HEK293T (cell line): ENCODE results near the gene KIT.

Experiments used
- CTCF ChIA-PET: fragments of 350-600 bp; formaldehyde crosslinking; extraction: SDS; loops from one replicate; lab custom pipeline; 2021; ENCODE audit warnings: antibody characterized with exemption, inconsistent platforms; lab: Yijun Ruan, JAX
- POLR2A ChIA-PET: fragments of 350-600 bp; formaldehyde crosslinking; extraction: SDS; loops from one replicate; lab custom pipeline; 2020; ENCODE audit warnings: antibody characterized with exemption, inconsistent platforms; lab: Yijun Ruan, JAX
- DNase-seq: peaks from one replicate; pipeline ENCODE4 v3.0.0; 2012; ENCODE audit warnings: mixed read lengths; ENCODE audit errors: extremely low spot score
- ARNT ChIP-seq: fragments of 450-650 bp; IDR thresholded peaks from 2 replicates; pipeline ENCODE4 v1.6.1; 2017; ENCODE audit warnings: mild to moderate bottlenecking
- BHLHE40 ChIP-seq: fragments of 450-650 bp; IDR thresholded peaks from 2 replicates; pipeline ENCODE4 v1.6.1; 2016; ENCODE audit warnings: mild to moderate bottlenecking, moderate library complexity, borderline replicate concordance
- CTBP1 ChIP-seq: fragments of 450-650 bp; IDR thresholded peaks from 2 replicates; pipeline ENCODE4 v1.6.1; 2016; ENCODE audit warnings: borderline replicate concordance
- ELF4 ChIP-seq: fragments of 450-650 bp; IDR thresholded peaks from 2 replicates; pipeline ENCODE4 v1.6.1; 2017; ENCODE audit warnings: antibody characterized with exemption
- FOXA1 ChIP-seq: fragments of 450-650 bp; IDR thresholded peaks from 2 replicates; pipeline ENCODE4 v1.6.1; 2016; ENCODE audit warnings: mild to moderate bottlenecking
- FOXK2 ChIP-seq: fragments of 450-650 bp; IDR thresholded peaks from 2 replicates; pipeline ENCODE4 v1.6.1; 2016; ENCODE audit warnings: mild to moderate bottlenecking
- FOXM1 ChIP-seq: fragments of 450-650 bp; IDR thresholded peaks from 2 replicates; pipeline ENCODE4 v1.6.1; 2017; ENCODE audit warnings: mild to moderate bottlenecking, borderline replicate concordance
- HDGF ChIP-seq: fragments of 450-650 bp; IDR thresholded peaks from 2 replicates; pipeline ENCODE4 v1.6.1; 2017; ENCODE audit warnings: antibody characterized with exemption, borderline replicate concordance
- L3MBTL2 ChIP-seq: fragments of 450-650 bp; conservative IDR thresholded peaks from 2 replicates; pipeline ENCODE4 v1.6.1; 2016; ENCODE audit warnings: mild to moderate bottlenecking
- LEF1 ChIP-seq: fragments of 450-650 bp; IDR thresholded peaks from 2 replicates; pipeline ENCODE4 v1.6.1; 2017; ENCODE audit warnings: mild to moderate bottlenecking, borderline replicate concordance
- NFRKB ChIP-seq: fragments of 450-650 bp; IDR thresholded peaks from 2 replicates; pipeline ENCODE4 v1.6.1; 2016; ENCODE audit warnings: mild to moderate bottlenecking, moderate library complexity
- SP1 ChIP-seq: fragments of 450-650 bp; IDR thresholded peaks from 2 replicates; pipeline ENCODE4 v1.6.1; 2017
- SUZ12 ChIP-seq: fragments of 450-650 bp; IDR thresholded peaks from 2 replicates; pipeline ENCODE4 v1.6.1; 2016; ENCODE audit warnings: mild to moderate bottlenecking
- TARDBP ChIP-seq: fragments of 450-650 bp; IDR thresholded peaks from 2 replicates; pipeline ENCODE4 v1.6.1; 2016
- ZNF384 ChIP-seq: fragments of 450-650 bp; IDR thresholded peaks from 2 replicates; pipeline ENCODE4 v1.6.1; 2016

Gene KIT

DNA sequence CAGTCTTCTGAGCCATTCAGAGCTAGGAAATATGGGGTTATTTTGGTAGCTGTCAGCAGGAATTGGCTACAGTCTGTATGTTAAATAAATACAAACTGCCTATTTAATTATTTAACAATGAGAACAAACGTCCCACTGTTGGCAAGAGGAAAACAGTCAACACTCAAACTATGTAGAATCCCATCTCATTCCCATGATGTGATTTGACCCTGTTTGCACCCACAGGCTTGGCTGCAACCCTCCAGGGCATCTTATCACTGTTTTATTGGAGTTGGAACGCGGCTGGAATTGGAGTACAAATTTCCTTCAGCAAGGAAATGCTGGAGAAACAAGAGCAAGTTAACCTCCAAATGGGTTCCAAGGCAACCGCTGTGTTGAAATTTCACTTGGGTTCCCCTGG lies 124.0 kb downstream of the KIT start:
- POLR2A ChIA-PET, result no interaction called here
- CTCF ChIA-PET, result no interaction called here
- TF ChIP-seq FOXM1 (no peak), FOXK2 (no peak)
- no peak for DNase-seq

DNA sequence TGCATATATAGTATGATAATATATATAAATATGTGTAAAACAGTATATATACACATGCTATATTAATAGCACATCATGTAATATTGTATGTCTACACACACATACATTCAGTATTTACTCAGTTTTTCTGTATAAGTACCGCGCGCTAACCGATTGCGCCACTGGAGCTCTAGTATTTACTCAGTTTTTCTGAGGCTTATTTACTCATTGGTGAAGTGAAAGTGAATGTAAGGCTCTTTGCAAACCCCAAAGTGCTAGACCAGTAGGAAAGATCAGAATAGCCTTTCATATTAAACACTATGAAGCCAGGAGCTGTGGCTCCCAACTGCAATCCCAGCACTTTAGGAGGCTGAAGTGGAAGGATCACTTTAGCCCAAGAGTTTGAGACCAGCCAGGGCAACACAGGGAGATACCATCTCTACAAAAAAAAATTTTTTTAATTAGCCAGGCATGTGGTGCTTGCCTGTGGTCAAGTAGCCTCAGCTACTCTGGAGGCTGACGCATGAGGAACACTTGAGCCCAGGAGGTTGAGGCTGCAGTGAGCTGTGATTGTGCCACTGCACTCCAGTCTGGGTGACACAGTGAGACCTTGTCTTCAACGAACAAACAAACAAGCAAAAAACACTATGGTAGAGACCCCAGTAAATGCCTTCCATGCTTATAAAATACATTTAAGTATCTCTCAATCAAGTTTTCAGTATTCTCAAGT lies 125.8 kb downstream of the KIT start:
- ChIA-PET CTCF (no interaction called here), POLR2A (no interaction called here)
- TF ChIP-seq CTBP1 (no peak), NFRKB (no peak), HDGF (no peak), L3MBTL2 (no peak), FOXA1 (no peak), SUZ12 (no peak), BHLHE40 (no peak), LEF1 (no peak), FOXM1 (no peak), ELF4 (no peak), TARDBP (no peak), ARNT (no peak)
- DNase-seq, result no peak

DNA sequence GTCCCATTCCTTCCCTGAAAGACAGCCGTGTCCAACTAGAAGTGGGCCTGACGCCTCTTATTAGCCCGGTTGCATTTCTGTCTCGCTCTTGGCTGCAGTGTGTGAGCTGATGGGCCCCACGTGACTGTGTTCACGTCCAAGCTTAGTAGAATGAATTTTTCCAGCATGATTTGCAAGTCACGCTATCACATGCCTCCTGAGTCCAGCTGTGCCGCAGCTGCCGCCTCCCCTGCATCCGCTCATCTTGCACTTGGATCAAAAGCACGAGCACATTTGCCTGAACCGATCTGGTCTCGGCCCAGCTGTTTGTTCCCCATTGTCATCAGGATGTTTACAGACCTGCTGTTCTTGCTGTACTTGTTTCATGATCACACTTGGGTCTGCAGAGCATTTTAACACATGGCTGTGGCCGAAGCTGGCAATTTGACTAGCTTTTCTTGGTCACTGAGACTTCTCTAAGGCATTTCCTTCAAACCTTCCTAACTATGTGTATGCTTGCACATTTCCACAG lies 126.5 kb downstream of the KIT start:
- DNase-seq, result no peak
- TF ChIP-seq SP1, result no peak
- no peak for TF ChIP-seq L3MBTL2
- no peak for TF ChIP-seq CTBP1
- no peak for TF ChIP-seq LEF1
- no peak for TF ChIP-seq ZNF384
- no peak for TF ChIP-seq SUZ12
- no peak for TF ChIP-seq FOXK2
- CTCF ChIA-PET, result no interaction called here
- POLR2A ChIA-PET, result no interaction called here
